Vagina (tissue), 2 donors: ENCODE results near the gene TNFRSF1B. TPM values are rescaled to one million over a fixed set of nuclear protein-coding genes. Genes with fewer than 3 reads are reported as not detected.

Source experiments
- DNase-seq, 2 donors: peaks; one replicate each; pipeline ENCODE4 v3.0.0-alpha.2; 2017; ENCODE audit errors: extremely low spot score in 2 of 2
- H3K27ac ChIP-seq: fragments of 200-600 bp; sonication (generic); one replicate; pipeline ENCODE4 v1.5.1; 2019
- H3K27me3 ChIP-seq: fragments of 200-600 bp; sonication (generic); one replicate; pipeline ENCODE4 v1.5.1; 2019
- H3K36me3 ChIP-seq, 2 donors: fragments of 200-600 bp; sonication (generic); one replicate each; pipeline ENCODE4 v1.5.1; 2017 to 2019
- H3K4me1 ChIP-seq: fragments of 200-600 bp; sonication (generic); one replicate; pipeline ENCODE4 v1.5.1; 2019
- H3K4me3 ChIP-seq, 2 donors: fragments of 200-600 bp; sonication (generic); 1 replicate in 1 of 2; 2 replicates in 1 of 2; pipeline ENCODE4 v1.5.1; 2016 to 2019
- H3K9me3 ChIP-seq: fragments of 200-600 bp; sonication (generic); one replicate; pipeline ENCODE4 v1.5.1; 2019
- CTCF ChIP-seq, 3 experiments: fragments of 450-650 bp in 2 of 3; fragments of 200-600 bp in 1 of 3; sonication (generic) in 1 of 3; IDR thresholded peaks; one replicate each; pipeline ENCODE4 v1.5.1; 2017 to 2019; ENCODE audit warnings: antibody characterized with exemption in 3 of 3, mild to moderate bottlenecking in 2 of 3, moderate library complexity in 2 of 3
- POLR2A ChIP-seq, 2 donors: fragments of 450-650 bp; IDR thresholded peaks; one replicate each; pipeline ENCODE4 v1.6.1; 2017; ENCODE audit warnings: antibody characterized with exemption in 2 of 2, mild to moderate bottlenecking in 2 of 2, moderate library complexity in 2 of 2
- POLR2AphosphoS5 ChIP-seq, 2 donors: sonication (generic); formaldehyde crosslinking; IDR thresholded peaks; one replicate each; pipeline ENCODE4 v1.9.0; 2017; ENCODE audit warnings: antibody characterized with exemption in 2 of 2, mild to moderate bottlenecking in 2 of 2, low read depth in 1 of 2; ENCODE audit not compliant: insufficient read depth in 1 of 2
- intact Hi-C: fragments of 100-400 bp; cut with DNase I; formaldehyde crosslinking; loops from one replicate; pipeline ENCODE4 v1.15.1; 2023
- microRNA-seq: library from miRNA; unstranded; fragments of <30 nt; microRNA quantifications from one replicate; pipeline ENCODE4, GENCODE V29; 2017; ENCODE audit warnings: borderline number of aligned reads, borderline replicate concordance
- small RNA-seq: library from RNA; depleted of rRNA; stranded (forward); fragments of <200 nt; gene quantifications from one replicate; pipeline ENCODE3, GENCODE V24; 2016
- total RNA-seq: library from RNA; depleted of rRNA; stranded (reverse); fragments of >200 nt; gene quantifications from one replicate; pipeline ENCODE4 v1.2.3, GENCODE V29; 2016

Gene TNFRSF1B
- total RNA-seq, 1 donor from 2014 or later, result 41.0 TPM

GRCh38 chr1:12249748-12250147 lies 83.0 kb downstream of the TNFRSF1B start:
- H3K4me3 ChIP-seq, result no peak overlapping the region
- no peak for DNase-seq
- H3K36me3 ChIP-seq, result peaks cover 0 to 62% of the 10 kb centered on the region in 2 donors
- H3K9me3 ChIP-seq, result no peaks in the 10 kb centered on the region
- no peak overlapping the region for H3K27ac ChIP-seq
- H3K27me3 ChIP-seq, result no peaks in the 10 kb centered on the region
- intact Hi-C loops, result no loop called here
- H3K4me1 ChIP-seq, result peaks cover 15% of the 10 kb centered on the region
- TF ChIP-seq CTCF (IDR thresholded peaks at IDR 0.05), result no peak

- intact Hi-C loops, result no loop called here
- no peak overlapping the region for H3K27ac ChIP-seq
- H3K4me3 ChIP-seq, result no peak overlapping the region
- H3K27me3 ChIP-seq, result no peaks in the 10 kb centered on the region
- H3K4me1 ChIP-seq, result peaks cover 2% of the 10 kb centered on the region
- H3K36me3 ChIP-seq, result peaks cover 0 to 52% of the 10 kb centered on the region in 2 donors
- no peak for DNase-seq
- no peak for TF ChIP-seq CTCF (IDR thresholded peaks at IDR 0.05)
- TF ChIP-seq POLR2AphosphoS5 (IDR thresholded peaks at IDR 0.05; ENCODE audit: insufficient read depth in 1 of 2, low read depth in 1 of 2), result no peak
- TF ChIP-seq POLR2A (IDR thresholded peaks at IDR 0.05), result no peak
- H3K9me3 ChIP-seq, result no peaks in the 10 kb centered on the region
These were observed 84.7 kb downstream of the TNFRSF1B start for GRCh38 chr1:12251442-12251841.

GRCh38 chr1:12255913-12256312 lies 89.1 kb downstream of the TNFRSF1B start:
- Histone ChIP-seq H3K27ac (no peak overlapping the region), H3K4me1 (no peaks in the 10 kb centered on the region), H3K27me3 (no peaks in the 10 kb centered on the region), H3K4me3 (no peak overlapping the region), H3K36me3 (peaks cover 0 to 63% of the 10 kb centered on the region in 2 donors), H3K9me3 (no peaks in the 10 kb centered on the region)
- intact Hi-C loops, result no loop called here
- TF ChIP-seq POLR2AphosphoS5 (IDR thresholded peaks at IDR 0.05; ENCODE audit: insufficient read depth in 1 of 2, low read depth in 1 of 2), result no peak
- TF ChIP-seq CTCF (IDR thresholded peaks at IDR 0.05), result no peak
- TF ChIP-seq POLR2A (IDR thresholded peaks at IDR 0.05), result no peak
- DNase-seq, result no peak

GRCh38 chr1:12258272-12258671 lies 91.5 kb downstream of the TNFRSF1B start:
- no peaks in the 10 kb centered on the region for H3K4me1 ChIP-seq
- no peak for TF ChIP-seq CTCF (IDR thresholded peaks at IDR 0.05)
- no peaks in the 10 kb centered on the region for H3K9me3 ChIP-seq
- peaks cover 0 to 65% of the 10 kb centered on the region in 2 donors for H3K36me3 ChIP-seq
- no peak overlapping the region for H3K27ac ChIP-seq
- intact Hi-C loops, result no loop called here
- H3K4me3 ChIP-seq, result no peak overlapping the region
- no peaks in the 10 kb centered on the region for H3K27me3 ChIP-seq
- no peak for DNase-seq

Small RNAs within 50 kb of the gene (microRNA-seq; reads per million reads assigned to microRNA genes)
- gene MIR4632, result not detected
- gene MIR7846, result not detected

Small RNAs within 50 kb of the gene (small RNA-seq; reads per million reads assigned to genes)
- gene MIR4632, result not detected
- not detected for gene RF00156

Other genes starting within 250 kb of the TNFRSF1B start
- gene KIAA2013, start 240.6 kb upstream of the TNFRSF1B start, total RNA-seq, result 51.1 TPM
- gene PLOD1, start 232.3 kb upstream of the TNFRSF1B start, total RNA-seq, result 42.2 TPM
- gene MFN2, start 186.5 kb upstream of the TNFRSF1B start, total RNA-seq, result 61.6 TPM
- 34.6 TPM for gene MIIP, start 147.5 kb upstream of the TNFRSF1B start, total RNA-seq
- 1.2 TPM for gene TNFRSF8, start 103.7 kb upstream of the TNFRSF1B start, total RNA-seq
- 88.9 TPM for gene VPS13D, start 63.0 kb downstream of the TNFRSF1B start, total RNA-seq